HG03097 (cell line): ENCODE results near the gene JAKMIP2.
"Not testable (repeated sequence)": the region's sequence is repeated elsewhere in the genome, so short reads cannot be mapped to it uniquely, and the experiment has no call there.

Experiments
- ATAC-seq: cut with Tn5 transposase; IDR thresholded peaks from one replicate; pipeline ENCODE4 v1.9.1; 2021; ENCODE audit not compliant: unreplicated experiment, low FRiP score

JAKMIP2 gene

DNA sequence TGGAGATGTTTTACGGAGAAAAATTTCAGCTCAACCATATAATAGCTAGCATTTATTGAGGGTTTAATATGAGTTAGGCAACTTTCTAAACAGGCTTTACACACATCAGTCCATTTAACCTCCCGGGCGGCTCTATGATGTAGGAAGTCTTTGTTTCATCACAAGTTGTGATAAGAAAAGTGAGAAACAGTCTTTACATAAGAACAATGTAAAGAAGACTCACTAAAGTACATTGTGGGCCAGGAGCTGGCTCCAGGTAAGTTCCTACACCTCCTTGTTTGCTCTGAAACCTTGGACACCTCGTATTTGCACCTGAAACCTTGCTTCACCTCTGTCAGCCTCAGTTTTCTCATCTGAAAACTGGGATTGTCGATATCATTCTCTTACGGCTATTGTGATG, 116.1 kb downstream of the JAKMIP2 start:
- ATAC-seq = no peak

DNA sequence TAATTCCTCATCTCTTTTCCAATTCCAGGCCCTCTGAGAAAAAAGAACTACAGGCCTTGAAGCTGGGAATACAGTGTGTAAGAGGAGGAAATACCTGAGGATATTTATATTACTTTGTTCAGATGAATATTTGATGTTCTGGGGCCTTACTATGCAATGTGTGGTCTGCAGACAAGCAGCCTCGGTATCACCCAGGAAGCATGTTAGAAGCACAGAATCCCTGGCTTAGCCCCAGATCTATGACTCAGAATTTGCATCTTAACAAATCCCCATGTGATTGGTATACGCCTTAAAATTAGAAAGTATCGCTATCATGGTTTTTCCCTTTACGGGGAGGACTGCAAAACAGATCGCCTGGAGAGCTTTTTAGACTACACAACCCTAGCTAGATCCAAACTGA, 121.0 kb downstream of the JAKMIP2 start:
- no peak for ATAC-seq

DNA sequence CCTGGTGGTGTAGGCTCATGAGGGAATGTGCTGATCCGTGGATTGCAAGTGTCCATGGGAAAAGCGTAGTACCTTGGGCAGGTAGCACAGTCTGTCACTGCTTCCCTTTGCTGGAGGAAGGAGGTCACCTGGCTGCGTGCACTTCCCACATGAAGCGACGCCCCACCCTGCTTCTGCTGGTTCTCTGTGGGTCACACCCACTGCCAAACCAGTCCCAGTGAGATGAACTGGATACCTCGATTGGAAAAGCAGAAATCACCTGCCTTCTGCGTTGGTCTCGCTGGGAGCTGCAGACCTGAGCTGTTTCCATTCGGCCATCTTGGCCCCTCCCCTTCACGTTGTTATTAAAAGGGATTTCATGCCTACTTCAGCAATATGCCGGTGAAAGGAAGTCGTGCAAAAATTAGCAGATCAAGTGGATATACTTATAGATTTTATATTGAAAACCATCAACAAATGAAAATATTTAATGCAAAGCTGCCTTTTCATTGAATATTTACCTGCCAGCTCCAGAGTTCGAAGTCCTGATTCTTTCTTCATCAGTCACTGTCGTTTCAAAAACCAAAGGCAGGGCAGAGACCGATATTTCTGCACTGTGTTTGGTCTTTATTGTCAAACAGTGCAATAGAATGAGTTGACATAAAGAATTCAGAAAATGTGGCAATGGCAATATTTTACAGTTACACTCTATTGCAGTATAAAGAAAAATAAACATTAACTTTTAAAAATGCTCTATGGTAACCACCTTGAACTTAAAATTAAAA, 123.2 kb downstream of the JAKMIP2 start:
- ATAC-seq = no peak

DNA sequence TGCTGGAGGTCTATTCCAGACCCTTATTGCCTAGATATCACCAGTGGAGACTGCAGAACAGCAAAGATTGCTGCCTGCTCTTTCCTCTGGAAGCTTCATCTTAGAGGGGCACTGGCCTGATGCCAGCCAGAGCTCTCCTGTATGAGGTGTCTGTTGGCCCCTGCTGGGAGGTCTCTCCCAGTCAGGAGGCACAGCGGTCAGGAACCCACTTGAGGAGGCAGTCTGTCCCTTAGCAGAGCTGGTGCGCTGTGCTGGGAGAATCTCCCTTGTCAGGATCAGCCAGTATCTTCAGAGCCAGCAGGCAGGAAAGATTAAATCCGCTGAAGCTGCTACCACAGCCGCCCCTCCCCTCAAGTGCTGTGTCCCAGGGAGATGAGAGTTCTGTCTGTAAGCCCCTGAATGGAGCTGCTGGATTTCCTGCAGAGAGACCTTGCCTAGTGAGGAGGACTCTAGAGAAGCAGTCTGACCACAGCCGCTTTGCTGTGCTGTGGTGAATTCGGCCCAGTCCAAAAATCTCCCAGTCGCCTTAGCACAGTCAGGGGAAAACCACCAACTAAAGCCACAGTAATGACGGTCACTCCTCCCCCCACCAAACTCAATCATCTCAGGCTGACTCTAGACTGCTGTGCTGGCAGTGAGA, 124.1 kb downstream of the JAKMIP2 start:
- ATAC-seq = no peak

DNA sequence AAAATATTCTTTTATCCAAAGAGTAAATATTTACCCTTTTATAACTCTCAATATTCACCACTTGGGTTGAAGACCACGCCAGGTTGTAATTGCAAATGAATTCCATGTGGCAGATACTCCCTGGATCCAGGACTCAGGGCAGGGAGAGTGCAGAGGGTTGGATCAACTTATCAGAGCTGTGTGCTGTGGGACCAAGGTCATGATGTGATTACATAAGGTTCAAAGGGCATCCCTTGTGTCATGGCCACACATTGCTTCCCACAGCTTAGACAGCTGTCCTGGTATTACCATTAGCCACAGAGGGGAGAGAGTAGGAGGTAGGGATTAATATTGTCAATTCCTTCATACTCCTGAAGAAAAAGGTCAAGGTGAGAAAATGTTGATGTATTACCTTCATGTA, 133.9 kb downstream of the JAKMIP2 start:
- no peak for ATAC-seq

DNA sequence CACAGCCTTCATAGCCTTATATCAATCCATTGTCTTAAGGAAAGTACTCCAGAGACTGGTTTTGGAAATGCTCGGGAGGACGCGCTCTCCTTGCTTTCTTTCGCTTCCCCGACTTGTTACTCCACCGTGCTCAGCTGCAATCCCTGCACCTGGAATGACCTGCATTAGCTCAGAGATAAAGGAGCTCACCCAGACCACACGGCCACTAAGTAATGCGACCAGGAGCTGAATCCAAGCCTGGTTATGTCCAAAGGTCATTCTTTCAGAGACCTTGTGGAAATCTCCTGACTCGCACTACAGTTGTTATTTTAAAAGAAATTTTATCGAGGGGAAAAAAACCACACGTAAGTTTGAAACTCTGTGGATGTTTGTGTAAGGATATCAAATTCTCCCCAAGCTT, 137.3 kb downstream of the JAKMIP2 start:
- no peak for ATAC-seq

DNA sequence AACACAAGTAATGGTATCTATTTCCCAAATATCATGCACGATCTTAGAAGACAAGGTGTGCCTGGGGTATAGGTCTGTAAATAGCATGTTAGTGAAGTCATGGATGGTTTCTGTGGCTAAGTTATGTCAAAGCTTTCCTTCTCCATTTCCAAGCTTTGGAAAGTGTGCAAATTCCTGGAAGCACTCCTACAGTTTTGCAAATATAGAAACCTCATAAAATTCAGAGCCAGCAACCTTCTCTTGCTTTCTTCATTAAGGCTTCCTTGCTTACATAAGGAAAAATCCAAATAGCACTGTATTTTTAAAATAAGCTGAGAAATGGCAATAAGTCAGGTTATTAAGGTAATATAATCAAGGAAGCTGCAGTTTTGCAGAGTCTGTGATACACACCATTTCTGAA, 138.1 kb downstream of the JAKMIP2 start:
- ATAC-seq = no peak

DNA sequence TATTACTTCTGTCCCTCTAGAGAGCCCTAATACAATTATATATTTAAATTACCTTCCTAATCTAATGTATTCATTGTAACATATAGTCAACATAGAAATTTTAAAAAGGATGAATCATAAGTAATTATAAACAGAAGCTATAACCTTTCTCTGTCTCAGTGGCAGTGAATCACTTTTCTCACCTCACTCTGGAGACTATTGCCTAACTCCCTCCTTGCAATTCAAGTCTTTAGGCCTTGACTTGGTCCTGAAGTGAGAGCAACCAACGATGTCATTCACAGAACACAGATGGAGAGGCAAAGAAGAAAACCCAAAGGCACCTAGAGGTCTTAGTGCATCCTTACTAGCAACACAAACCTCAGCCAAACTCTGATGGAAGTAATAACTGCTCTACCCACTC, 139.4 kb downstream of the JAKMIP2 start:
- no peak for ATAC-seq

DNA sequence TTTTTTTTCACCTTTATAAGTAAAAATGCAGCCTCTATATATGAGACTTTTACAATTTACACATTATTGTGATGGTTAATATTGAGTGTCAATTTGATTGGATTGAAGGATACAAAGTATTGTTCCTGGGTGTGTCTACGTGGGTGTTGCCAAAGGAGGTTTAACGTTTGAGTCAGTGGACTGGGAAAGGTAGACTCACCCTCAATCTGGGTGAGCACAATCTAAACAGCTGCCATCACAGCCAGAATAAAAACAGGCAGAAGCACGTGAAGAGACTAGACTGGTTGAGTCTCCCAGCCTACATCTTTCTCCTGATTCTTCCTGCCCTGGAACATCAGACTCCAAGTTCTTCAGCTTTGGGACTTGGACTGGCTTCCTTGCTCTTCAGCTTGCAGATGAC, 139.9 kb downstream of the JAKMIP2 start:
- no peak for ATAC-seq

DNA sequence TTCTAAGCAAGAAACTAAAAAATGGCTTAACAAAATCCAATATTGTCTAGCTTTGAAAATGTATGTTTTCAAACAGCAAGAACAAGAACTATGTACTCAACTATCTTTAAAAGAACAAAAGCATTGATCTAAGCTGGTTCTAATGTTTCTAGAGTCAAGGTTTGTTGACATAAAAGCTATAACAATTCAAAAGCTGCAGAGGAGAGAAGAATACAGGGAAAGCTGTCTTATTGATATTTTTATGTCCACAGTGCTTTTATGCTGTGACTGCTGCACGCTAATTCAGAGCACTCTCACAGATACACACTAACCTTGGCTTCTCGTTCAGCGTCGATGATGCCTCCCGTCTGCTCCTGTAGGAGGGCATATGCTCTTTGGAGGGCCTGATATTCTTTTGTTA, 143.2 kb downstream of the JAKMIP2 start:
- ATAC-seq = no peak

DNA sequence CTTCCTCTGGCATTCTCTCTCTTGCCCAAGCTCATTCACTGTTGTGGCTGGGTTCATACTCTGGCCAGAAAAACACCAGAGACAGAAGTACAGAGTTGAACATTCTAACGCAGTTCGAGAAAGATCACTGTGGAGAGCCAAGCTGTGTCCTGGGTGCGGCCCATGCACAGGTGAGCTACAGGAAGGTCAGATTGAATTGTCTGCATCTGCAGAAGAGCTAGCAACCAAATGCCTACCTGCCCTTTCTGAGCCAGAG, 145.9 kb downstream of the JAKMIP2 start:
- ATAC-seq = no peak

DNA sequence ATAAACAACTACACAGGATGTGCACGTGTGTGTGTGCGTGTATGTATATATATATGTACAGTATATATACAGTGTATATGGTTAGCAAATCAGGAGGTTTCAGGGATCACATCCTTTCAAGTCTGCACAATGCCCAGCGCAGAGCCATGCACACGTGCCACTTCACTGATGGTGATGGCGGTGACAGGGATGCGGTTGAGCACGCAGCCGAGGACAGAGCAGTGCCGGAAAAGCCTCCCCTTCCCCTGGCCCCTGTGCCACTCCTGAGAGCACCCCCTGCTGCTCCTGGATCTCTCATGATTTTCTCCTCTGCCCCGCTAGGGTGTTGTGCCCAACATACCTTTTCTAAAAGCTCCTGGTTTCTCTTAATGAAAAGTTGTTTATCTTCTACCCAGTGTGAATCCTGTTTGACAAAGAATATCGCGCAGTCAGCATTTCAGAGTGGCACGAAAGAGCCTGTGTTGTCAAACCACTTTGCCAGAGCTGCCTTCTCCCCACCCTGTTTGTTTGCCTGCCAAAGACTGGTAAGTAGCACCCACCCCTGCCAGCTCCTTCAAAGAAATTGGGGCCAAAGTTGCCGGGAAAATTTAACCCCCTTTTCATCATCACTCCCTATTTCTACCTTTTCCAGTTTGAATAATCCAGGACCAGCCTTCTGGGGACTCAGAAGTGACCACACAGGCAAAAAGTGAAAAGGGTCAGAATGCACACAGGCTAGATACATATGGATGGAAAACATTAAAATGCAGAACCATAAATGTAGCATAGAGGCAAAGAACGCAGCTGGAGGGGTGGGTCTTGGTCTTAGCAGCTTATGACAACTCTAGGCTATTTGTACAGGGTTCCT, 146.4 kb downstream of the JAKMIP2 start:
- ATAC-seq = no peak

DNA sequence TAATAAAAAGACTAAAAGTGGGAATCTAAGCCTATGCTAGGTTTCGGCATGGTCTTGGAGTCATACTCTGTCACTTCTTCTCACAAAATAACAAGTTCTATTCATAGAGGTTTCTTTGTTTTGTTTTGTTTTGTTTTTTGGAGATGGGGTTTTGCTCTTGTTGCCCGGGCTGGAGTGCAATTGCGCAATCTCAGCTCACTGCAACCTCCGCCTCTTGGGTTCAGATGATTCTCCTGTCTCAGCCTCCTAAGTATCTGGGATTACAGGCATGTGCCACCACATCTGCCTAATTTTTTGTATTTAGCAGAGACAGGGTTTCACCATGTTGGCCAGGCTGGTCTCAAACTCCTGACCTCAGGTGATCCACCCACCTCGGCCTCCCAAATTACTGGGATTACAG, 147.1 kb downstream of the JAKMIP2 start:
- not testable (repeated sequence) for ATAC-seq

DNA sequence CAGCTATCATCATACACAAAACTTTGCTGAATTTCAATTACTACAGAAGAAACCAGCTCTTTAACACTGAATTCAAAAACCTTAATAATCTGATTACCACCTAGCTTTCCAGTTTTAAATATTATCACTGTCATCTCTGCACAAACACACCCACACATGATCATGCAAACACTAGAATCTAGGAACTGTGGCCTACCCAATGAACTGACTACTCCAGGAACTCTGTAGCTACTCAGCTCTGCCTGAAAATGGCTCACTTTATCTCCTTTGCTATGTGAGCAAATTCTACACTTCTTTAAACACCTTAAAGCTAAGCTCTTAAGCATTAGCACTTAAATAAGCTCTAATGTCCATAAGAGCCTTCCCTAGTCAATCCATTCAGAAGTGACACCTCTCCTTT, 149.4 kb downstream of the JAKMIP2 start:
- ATAC-seq = no peak

DNA sequence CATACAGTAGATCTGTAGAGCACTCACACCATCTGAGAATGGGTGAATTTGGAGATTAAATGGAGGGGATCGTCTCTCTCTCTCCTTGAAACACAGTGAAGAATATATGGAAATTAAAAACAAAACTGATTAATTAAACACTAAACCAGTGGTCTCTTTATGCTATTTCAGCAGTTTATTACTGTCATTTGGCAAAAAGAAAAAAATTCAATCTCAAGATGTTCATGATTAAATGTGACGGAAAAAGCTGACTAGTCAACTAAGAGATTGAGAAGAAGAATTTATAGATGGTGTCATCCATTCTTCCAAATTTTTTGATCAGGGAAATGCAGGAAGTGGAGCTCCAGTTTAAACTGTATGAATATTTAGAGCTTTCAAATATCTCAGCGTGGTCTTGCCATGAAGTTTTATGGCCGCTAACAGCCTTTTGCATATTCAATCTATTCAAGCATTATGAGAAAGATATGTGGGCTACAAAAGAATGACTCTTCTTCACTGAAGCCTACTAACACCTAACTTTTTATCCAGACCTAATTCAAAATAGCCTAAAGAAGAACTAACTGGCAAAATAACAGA, 151.0 kb downstream of the JAKMIP2 start:
- ATAC-seq = no peak

DNA sequence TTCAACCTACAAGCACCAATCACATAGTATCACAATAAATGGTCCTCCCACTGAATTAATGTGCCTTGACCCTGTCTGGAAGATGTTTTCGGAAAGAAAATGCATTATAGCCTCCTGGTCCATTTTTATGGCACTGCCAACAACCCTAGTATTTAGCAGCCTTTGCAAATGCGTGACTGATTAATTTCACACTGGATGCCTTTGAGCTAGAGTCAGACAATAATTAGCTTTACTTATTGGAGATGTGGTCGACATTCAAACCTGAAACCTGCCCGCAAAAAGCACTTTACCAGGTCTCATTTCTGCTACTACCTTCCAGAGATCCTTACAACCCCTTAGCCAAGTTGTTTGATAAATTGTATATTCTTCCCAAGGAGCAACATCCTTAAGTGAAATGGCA, 153.3 kb downstream of the JAKMIP2 start:
- ATAC-seq = no peak

DNA sequence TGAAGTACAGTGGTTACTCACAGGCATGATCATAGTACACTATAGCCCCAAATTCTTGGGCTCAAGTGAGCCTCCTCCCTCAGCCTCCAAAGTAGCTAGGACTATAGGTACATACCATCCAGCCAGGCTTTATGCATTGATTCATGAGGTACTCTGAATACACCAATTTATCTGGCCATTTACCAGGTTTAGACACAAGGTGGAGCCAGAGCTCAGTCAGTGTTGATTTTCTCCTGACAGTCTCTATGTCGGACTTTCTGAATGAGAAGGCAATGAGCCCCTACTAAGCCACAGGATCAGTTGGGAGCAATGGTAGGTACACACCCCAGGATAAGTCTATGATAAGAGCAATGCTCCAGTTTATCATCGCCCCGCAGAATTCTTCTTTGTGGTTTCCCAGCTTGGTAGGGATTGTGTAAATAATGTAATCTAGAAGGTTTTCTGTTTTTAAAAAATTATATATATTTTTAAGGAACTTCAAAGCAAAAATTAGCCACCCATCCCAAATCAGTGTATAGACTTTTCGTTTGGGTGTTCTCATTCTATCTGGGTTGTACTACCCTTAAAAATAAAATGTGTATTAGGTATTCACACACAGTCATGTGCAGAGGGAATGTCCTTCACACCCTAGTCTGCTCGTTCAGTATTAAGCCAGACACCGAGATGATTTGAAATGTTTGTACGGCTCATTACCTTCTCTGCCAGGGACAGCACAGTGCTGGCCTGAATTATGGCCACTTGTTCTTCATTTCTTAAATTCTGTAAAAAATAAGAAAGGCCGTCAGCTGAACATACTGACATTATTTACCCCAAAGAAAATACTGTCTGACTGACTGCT, 154.3 kb downstream of the JAKMIP2 start:
- peak; percentile 84 for ATAC-seq

DNA sequence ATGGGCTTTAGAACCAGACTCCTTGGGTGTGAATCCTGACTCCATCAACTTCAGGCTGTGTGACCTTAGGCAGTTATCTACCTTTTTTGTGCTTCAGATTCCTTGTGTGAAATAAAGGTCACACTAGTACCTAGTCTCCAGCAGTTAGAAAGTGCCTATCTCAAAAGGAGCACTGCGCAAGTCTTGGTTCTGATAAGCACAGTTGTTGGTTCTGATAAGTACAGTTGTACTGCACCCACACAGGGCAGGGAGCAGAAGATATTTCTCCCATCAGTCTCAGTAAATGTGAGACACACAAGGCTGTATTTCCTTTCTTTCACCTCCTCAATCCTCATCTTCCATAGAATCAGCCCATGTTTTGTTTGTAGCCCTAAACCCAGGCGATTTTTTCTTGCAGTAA, 156.1 kb downstream of the JAKMIP2 start:
- ATAC-seq = no peak

DNA sequence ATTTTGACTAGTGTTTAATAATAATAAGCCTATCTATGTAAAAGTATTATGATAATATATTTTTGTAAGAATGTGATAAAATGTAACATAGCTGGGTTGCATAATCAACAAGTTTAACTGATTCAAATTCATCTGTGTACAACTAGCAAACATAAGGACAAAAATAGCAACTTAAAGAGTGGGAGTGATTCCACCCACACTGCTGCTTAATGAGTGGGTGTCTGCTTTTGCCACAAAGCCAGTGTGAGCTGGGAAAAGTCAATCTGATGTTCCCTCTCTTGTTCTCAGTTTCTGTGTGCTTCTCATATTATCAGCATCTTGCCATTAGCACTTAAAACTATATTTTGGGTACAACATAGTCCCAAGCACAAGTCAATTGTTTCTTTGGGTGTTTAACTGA, 161.5 kb downstream of the JAKMIP2 start:
- no peak for ATAC-seq

DNA sequence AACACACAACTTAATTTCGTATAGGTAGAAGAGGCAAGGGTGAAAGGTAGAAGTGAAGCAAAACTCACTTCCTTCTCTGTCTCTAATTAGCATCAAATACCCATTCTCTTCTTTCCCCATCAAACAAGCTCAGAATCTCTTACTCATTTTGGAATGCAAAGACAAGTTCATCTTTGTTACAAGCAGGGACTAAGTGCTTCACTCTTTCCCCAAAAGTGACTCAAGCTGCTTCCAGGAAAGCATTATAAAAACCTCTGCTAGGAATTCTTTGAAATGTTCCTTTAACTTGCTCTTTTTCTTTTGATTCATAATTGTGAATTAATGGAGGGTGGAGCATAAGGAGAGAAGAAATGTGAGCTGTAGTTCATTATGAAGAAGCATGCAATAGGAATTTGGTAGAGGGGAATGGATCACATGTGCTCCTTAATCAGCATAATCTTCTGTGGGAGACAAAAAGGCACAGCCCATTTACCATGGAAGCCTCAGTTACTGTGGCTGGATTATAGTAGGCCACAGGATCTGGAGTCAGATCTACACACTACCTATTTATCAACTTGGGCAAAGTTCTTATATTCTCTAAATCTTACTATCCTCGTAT, 163.1 kb downstream of the JAKMIP2 start:
- no peak for ATAC-seq
